Measurements from ENCODE around the gene ATXN2.
A peak's percentile ranks its signal among the peaks of the same experiment; 100 is the strongest.
"Not testable (repeated sequence)": the region's sequence is repeated elsewhere in the genome, so short reads cannot be mapped to it uniquely, and the experiment has no call there.

The ATXN2 gene

GRCh38 chr12:111598637-111599452 is at the start of gene ATXN2:
ATXN2 (minus strand) TSS chr12:111599315; CDS start chr12:111599034, 281 bp downstream.
- DNase-seq (ENCODE audit: low spot score): peak; percentile 91

- DNase-seq (ENCODE audit: low spot score): no peak
Measured at GRCh38 chr12:111645433-111645832, 46.3 kb upstream of the ATXN2 start.

- DNase-seq (ENCODE audit: low spot score): no peak
Measured at GRCh38 chr12:111643427-111643826, 44.3 kb upstream of the ATXN2 start.

DNA sequence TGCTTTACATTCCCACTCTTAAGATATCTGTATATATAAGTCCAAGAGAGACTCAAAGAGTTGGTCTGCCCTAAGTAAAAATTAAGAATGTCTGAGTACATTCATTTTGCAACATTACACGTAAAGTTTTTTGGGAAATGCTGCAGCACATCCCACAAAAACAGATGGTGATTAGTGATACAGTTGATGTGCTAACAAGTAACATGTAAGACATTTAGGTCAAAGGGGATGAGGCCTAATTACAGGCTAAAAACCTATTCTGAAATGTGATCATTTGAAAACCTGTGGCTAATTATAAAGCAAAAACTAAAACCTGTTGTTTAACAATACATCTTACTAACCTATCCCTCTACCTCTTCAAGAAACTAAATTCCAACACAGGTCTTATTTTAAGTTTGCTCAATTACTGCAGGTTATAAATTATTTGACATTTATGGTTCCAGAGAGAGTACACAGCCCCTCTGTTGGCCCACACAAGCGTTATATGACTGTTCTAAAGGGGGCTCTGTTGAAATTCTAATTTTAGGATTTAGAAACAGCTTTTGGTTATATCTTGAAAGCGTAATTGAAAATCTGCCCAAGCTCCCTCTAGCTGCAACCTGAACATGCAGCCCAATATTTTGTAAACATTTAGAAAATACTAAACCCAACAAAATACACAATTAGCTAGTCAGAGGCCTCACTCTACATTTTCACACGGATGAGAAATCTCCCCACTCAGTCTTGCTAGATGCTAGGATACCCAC is 43.7 kb upstream of the ATXN2 start:
- DNase-seq (ENCODE audit: low spot score): no peak

DNA sequence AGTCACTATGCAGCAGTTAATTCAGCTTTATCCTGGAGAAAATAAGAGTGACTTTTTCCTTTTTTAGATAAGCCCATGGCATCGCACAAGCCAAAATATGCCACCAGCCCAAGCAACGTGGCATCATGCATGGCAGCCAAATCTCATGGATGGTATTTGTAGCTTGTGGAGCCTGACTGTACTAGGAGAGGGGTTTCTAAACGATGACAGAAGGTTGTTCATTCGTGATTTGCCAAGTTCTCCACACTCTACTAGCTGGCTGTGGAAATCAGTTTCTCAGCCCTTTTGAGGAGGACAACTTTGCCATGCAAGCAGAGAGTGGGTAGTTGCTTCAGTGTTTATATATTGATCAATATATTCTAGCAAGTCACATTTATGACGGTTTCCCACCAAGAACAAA is 41.4 kb upstream of the ATXN2 start:
- DNase-seq (ENCODE audit: low spot score): no peak

DNA sequence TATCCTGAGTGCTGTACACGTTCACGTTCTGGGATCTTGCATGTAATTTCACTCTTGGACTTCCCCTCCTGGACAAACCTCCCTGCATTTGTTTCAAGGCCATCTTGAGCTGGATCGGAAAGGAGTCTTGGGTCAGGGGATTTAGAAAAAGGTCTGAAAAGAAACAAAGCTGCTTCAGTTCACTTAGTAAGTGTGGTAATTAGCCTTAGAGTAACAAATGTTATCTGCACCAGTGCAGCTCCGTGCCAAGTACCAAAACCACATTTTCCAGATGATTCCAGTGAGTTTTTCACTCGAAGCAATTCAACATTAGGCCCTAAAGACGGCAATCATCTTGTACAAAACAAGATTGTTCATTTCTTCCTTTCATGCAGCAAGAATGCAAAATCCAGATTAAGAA is 39.4 kb upstream of the ATXN2 start:
- no peak for DNase-seq (ENCODE audit: low spot score)

GRCh38 chr12:111636209-111636945 is 37.3 kb upstream of the ATXN2 start:
- no peak for DNase-seq (ENCODE audit: low spot score)

DNA sequence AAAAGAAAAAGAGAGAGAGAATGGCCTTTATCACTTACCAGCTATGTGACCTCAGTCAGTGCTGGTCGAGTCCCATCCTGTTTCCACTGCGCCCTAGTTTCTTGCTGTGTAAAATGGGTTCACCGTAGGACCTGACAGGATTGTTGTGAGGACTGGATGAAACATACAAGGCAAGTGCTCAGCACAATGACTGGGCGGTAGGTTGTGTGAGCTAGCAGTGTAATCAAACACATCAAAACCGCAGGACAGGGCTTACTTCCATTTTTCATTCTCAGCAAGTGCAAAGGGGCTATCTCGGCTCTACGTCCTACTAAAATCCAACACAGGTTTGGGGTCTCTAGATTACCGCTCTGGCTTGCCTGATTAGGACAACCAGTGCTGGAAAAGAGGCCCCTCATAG is 36.4 kb upstream of the ATXN2 start:
- DNase-seq (ENCODE audit: low spot score): no peak

- no peak for DNase-seq (ENCODE audit: low spot score)
Measured at GRCh38 chr12:111628505-111629260, 29.6 kb upstream of the ATXN2 start.

DNA sequence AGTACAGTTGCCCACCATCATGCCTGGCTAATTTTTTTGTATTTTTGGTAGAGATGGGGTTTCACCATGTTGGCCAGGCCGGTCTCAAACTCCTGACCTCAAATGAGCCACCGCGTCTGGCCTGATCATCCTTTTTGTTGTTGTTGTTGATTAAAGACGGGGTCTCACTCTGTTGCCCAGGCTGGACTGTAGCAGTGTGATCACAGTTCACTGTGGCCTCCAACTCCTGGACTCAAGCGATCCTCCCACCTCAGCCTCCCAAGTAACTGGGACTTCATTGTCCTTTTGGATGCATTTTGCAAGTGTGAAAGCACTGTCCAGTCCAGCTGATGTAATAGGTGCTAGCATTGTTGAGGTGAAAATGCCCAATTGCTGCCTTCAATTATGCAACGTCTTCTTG is 27.1 kb upstream of the ATXN2 start:
- DNase-seq (ENCODE audit: low spot score): no peak

DNA sequence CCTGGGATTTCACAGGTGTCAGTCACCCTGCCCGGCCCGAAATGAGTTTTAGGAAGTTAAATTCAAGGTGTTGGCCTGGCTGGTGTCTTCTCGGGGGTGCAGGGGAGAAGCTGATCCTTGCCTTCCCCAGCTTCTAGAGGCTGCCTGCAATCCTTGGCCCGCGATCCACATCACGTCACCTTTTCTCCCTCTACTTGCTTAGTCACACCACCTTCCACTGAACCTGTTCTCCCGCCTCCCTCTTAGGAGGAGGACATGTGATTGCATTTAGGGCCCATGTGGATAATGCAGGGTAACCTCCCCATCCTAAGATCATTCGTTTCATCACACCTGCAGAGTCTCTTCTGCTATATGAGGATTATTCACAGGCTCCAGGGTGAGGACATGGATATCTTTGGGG is 25.4 kb upstream of the ATXN2 start:
- DNase-seq (ENCODE audit: low spot score): no peak

- DNase-seq (ENCODE audit: low spot score): not testable (repeated sequence)
Measured at GRCh38 chr12:111617841-111618240, 18.7 kb upstream of the ATXN2 start.

GRCh38 chr12:111616177-111616623 is 17.1 kb upstream of the ATXN2 start:
- DNase-seq (ENCODE audit: low spot score): no peak

DNA sequence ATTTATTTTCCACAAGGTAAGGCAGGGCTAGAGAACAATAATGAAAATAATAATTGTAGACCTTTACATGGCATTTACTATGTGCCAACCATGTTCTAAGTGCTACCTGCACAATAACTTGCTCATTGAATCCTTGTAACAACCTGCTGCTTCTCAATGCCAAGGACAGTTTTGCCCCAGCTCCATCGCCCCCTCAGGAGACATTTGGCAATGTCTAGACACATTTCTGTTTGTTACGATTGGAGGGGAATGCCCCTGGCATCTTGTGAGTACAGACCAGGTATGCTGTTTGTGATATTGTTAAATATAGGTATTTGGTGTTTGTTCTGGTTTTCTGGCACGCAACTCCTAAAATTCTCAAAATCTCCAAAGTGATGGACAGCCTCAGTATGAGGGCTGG is 8.1 kb upstream of the ATXN2 start:
- no peak for DNase-seq (ENCODE audit: low spot score)

- DNase-seq (ENCODE audit: low spot score): no peak
Measured at GRCh38 chr12:111606767-111607230, 7.7 kb upstream of the ATXN2 start.

DNA sequence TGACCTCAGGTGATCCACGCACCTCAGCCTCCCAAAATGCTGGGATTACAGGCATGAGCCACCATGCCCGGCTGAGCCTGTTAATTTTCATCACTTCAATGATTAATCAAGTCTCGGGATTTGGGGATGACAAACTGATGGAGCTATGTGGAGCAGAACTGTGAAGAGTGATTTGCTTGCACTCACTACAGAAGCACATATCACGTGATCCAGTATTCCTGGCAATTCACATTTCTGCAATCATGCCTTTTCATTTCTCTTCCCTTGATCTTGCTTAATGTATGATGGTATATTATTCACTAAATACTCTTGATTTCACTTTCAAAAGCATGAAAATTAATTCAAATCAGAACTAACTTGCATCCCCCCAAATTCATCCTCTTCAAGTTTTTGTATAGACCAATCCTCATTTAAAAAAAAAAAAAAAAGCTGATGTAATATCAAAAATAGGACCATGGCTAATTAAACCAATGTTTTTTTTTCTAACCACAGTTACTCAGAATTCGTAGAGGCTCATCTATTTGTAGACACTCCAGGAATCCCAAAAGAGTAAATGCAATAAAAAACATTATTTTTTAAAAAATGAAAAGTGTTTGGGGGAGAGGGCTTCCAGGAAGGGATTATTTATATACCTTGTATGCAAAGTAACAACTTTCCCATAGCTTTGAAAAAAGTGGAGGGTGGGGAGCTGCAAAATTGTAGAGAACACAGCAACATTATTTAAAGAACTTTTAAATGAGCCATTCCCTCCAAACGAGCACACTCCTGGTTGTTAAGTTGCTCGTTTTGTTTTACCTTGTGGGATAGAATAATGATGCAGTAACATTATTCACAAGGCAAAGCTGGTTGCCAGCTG is 7.0 kb upstream of the ATXN2 start:
- no peak for DNase-seq (ENCODE audit: low spot score)

DNA sequence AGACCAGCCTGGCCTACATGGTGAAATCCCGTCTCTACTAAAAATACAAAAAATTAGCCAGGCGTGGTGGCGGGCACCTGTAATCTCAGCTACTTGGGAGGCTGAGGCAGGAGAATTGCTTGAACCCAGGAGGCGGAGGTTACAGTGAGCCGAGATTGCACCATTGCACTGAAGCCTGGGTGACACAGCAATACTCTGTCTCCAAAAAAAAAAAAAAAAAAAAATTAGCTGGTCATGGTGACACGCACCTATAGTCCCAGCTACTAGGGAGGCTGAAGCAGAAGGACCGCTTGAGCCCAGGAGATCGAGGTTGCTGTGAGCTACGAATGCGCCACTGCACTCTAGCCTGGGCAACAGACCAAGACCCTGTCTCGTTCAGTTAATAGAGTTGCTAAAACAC is 3.7 kb upstream of the ATXN2 start:
- not testable (repeated sequence) for DNase-seq (ENCODE audit: low spot score)

GRCh38 chr12:111602348-111602747 is 3.2 kb upstream of the ATXN2 start:
- DNase-seq (ENCODE audit: low spot score): no peak

GRCh38 chr12:111600986-111601385 is 1.9 kb upstream of the ATXN2 start:
- not testable (repeated sequence) for DNase-seq (ENCODE audit: low spot score)

GRCh38 chr12:111600205-111600642 is 1.1 kb upstream of the ATXN2 start:
- no peak for DNase-seq (ENCODE audit: low spot score)
